D721Med (cell line): ENCODE data around the gene CREB3.

Experiments used
- DNase-seq: peaks from one replicate; pipeline ENCODE4 v3.0.0; 2011; ENCODE audit warnings: low spot score; ENCODE audit not compliant: insufficient read length
- FAIRE-seq: peaks from 2 replicates; lab custom pipeline; 2011; peaks lifted over from hg19 to GRCh38; lab: Jason Lieb, UNC
- CTCF ChIP-seq: IDR thresholded peaks from 2 replicates; pipeline ENCODE4 v1.5.1; 2012; ENCODE audit warnings: mild to moderate bottlenecking, control low read depth; ENCODE audit not compliant: insufficient read depth; ENCODE audit errors: missing control alignments

CREB3 gene

GRCh38 chr9:35763181-35763580, 30.7 kb downstream of the CREB3 start:
- no peak for FAIRE-seq
- DNase-seq: no peak
- no peak for TF ChIP-seq CTCF

GRCh38 chr9:35763803-35764202, 31.3 kb downstream of the CREB3 start:
- no peak for TF ChIP-seq CTCF
- no peak for FAIRE-seq
- DNase-seq: no peak

- no peak for DNase-seq
- TF ChIP-seq CTCF: no peak
- no peak for FAIRE-seq
Observed at GRCh38 chr9:35766997-35767396, 34.5 kb downstream of the CREB3 start.

GRCh38 chr9:35767458-35767857, 35.0 kb downstream of the CREB3 start:
- TF ChIP-seq CTCF: no peak
- DNase-seq (no peak), FAIRE-seq (no peak)

GRCh38 chr9:35769763-35770162, 37.3 kb downstream of the CREB3 start:
- DNase-seq (no peak), FAIRE-seq (no peak)
- TF ChIP-seq CTCF: no peak

GRCh38 chr9:35771075-35771433, 38.6 kb downstream of the CREB3 start:
- no peak for FAIRE-seq
- DNase-seq: no peak
- TF ChIP-seq CTCF: no peak

- no peak for DNase-seq
- no peak for FAIRE-seq
- TF ChIP-seq CTCF: no peak
Observed at GRCh38 chr9:35771534-35771933, 39.1 kb downstream of the CREB3 start.
